Breast epithelium (tissue), 3 donors: ENCODE measurements around the gene URI1.

Source experiments
- POLR2A ChIP-seq: fragments of 450-650 bp; IDR thresholded peaks from one replicate; pipeline ENCODE4 v1.6.1; 2016; ENCODE audit warnings: antibody characterized with exemption, mild to moderate bottlenecking, moderate library complexity
- POLR2AphosphoS5 ChIP-seq, 3 donors: sonication (generic); formaldehyde crosslinking; IDR thresholded peaks; one replicate each; pipeline ENCODE4 v1.6.1; 2017; ENCODE audit warnings: antibody characterized with exemption in 3 of 3
- TF ChIP-seq, protein P1 (sequence below), 3 donors: fragments of 450-650 bp; IDR thresholded peaks; one replicate each; pipeline ENCODE4 v1.5.1; 2016 to 2017; ENCODE audit warnings: antibody characterized with exemption in 3 of 3, mild to moderate bottlenecking in 3 of 3, moderate library complexity in 3 of 3

- TF ChIP-seq, protein P1, sequence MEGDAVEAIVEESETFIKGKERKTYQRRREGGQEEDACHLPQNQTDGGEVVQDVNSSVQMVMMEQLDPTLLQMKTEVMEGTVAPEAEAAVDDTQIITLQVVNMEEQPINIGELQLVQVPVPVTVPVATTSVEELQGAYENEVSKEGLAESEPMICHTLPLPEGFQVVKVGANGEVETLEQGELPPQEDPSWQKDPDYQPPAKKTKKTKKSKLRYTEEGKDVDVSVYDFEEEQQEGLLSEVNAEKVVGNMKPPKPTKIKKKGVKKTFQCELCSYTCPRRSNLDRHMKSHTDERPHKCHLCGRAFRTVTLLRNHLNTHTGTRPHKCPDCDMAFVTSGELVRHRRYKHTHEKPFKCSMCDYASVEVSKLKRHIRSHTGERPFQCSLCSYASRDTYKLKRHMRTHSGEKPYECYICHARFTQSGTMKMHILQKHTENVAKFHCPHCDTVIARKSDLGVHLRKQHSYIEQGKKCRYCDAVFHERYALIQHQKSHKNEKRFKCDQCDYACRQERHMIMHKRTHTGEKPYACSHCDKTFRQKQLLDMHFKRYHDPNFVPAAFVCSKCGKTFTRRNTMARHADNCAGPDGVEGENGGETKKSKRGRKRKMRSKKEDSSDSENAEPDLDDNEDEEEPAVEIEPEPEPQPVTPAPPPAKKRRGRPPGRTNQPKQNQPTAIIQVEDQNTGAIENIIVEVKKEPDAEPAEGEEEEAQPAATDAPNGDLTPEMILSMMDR (IDR thresholded peaks at IDR 0.05) = no peak
- no peak for TF ChIP-seq POLR2AphosphoS5 (IDR thresholded peaks at IDR 0.05)
- no peak for TF ChIP-seq POLR2A
Observed at GRCh38 chr19:30056580-30056979, 114.5 kb downstream of the URI1 start.
